GM18526 (cell line): Measurements from ENCODE around the gene TNFRSF13B.

Experiments used
- POLR2A ChIP-seq: IDR thresholded peaks from 3 replicates; pipeline ENCODE4 v1.6.1; 2011; ENCODE audit not compliant: insufficient read length; ENCODE audit errors: extremely low read depth

Gene TNFRSF13B

GRCh38 chr17:16999931-17000625 lies 28.2 kb upstream of the TNFRSF13B start:
- no peak for TF ChIP-seq POLR2A

GRCh38 chr17:16997514-16998429 lies 25.9 kb upstream of the TNFRSF13B start:
- TF ChIP-seq POLR2A = no peak

GRCh38 chr17:16995930-16996329 lies 24.0 kb upstream of the TNFRSF13B start:
- TF ChIP-seq POLR2A = no peak

GRCh38 chr17:16994631-16995030 lies 22.7 kb upstream of the TNFRSF13B start:
- TF ChIP-seq POLR2A = no peak

GRCh38 chr17:16991349-16992009 lies 19.6 kb upstream of the TNFRSF13B start:
- peak; percentile 22 for TF ChIP-seq POLR2A

GRCh38 chr17:16989953-16990860 lies 18.3 kb upstream of the TNFRSF13B start:
- TF ChIP-seq POLR2A = no peak

GRCh38 chr17:16989230-16989952 lies 17.5 kb upstream of the TNFRSF13B start:
- peak; percentile 47 for TF ChIP-seq POLR2A

GRCh38 chr17:16988749-16989229 lies 16.9 kb upstream of the TNFRSF13B start:
- no peak for TF ChIP-seq POLR2A

- peak; percentile 78 for TF ChIP-seq POLR2A
These were observed 16.1 kb upstream of the TNFRSF13B start for GRCh38 chr17:16987830-16988601.

GRCh38 chr17:16987066-16987829 lies 15.3 kb upstream of the TNFRSF13B start:
- TF ChIP-seq POLR2A = no peak

GRCh38 chr17:16986391-16986790 lies 14.5 kb upstream of the TNFRSF13B start:
- no peak for TF ChIP-seq POLR2A

GRCh38 chr17:16981928-16982327 lies 10.0 kb upstream of the TNFRSF13B start:
- TF ChIP-seq POLR2A = no peak

GRCh38 chr17:16980813-16981731 lies 9.2 kb upstream of the TNFRSF13B start:
- TF ChIP-seq POLR2A = no peak
